ENCODE data around the gene PLVAP. TPM values are rescaled to one million over a fixed set of nuclear protein-coding genes. Genes with fewer than 3 reads are reported as not detected.

The PLVAP gene
- total RNA-seq, 1 donor from 2014 or later = 0.12 TPM

DNA sequence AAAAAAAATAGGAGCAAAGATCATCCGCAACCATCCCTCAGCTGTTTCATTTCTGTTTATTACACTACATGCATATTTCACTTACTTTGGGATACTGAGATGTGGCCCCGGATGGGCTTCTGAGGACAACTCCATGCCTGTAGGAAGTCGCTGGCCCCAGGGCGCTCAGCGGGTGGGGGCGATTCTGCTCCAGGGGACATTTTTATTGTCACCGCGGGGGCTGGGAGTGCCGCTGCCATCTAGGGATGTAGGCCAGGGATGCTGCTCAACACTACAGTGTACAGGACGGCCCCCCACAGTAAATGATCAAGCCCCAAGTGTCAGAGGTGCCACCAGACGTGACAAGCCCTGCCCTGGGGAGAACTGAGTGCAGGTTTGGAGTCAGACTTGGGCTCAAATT lies 34.7 kb upstream of the PLVAP start:
- Mint-ChIP-seq H3K9me3 (ENCODE audit: low read depth) (no peaks in the 10 kb centered on the region), H3K4me1 (ENCODE audit: low read depth) (peaks cover 26% of the 10 kb centered on the region), H3K4me3 (ENCODE audit: low read depth) (no peak overlapping the region), H3K27me3 (no peaks in the 10 kb centered on the region), H3K27ac (peak overlapping the region; percentile 52), H3K36me3 (ENCODE audit: insufficient read depth) (no peaks in the 10 kb centered on the region)
- TF ChIP-seq, protein P1, sequence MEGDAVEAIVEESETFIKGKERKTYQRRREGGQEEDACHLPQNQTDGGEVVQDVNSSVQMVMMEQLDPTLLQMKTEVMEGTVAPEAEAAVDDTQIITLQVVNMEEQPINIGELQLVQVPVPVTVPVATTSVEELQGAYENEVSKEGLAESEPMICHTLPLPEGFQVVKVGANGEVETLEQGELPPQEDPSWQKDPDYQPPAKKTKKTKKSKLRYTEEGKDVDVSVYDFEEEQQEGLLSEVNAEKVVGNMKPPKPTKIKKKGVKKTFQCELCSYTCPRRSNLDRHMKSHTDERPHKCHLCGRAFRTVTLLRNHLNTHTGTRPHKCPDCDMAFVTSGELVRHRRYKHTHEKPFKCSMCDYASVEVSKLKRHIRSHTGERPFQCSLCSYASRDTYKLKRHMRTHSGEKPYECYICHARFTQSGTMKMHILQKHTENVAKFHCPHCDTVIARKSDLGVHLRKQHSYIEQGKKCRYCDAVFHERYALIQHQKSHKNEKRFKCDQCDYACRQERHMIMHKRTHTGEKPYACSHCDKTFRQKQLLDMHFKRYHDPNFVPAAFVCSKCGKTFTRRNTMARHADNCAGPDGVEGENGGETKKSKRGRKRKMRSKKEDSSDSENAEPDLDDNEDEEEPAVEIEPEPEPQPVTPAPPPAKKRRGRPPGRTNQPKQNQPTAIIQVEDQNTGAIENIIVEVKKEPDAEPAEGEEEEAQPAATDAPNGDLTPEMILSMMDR (IDR thresholded peaks at IDR 0.05; ENCODE audit: unreplicated experiment) = no peak
- no peak for DNase-seq (ENCODE audit: low spot score, unreplicated experiment)

DNA sequence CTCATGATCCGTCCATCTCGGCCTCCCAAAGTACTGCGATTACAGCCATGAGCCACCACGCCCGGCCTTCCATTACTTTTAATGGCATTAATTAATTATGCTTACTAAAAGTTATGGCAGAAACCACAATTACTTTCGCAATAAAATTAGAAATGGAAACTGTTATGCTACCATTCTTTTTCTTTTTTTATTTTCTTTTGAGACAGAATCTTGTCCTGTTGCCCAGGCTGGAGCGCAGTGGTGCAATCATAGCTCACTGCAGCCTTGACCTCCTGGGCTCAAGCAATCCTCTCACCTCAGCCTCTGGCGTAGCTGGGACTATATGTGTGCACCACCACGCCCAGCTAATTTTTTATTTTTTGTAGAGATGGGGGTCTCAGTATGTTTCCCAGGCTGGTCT lies 32.8 kb upstream of the PLVAP start:
- H3K4me1 Mint-ChIP-seq (ENCODE audit: low read depth) = peaks cover 21% of the 10 kb centered on the region
- H3K4me3 Mint-ChIP-seq (ENCODE audit: low read depth) = no peak overlapping the region
- no peaks in the 10 kb centered on the region for H3K27me3 Mint-ChIP-seq
- no peak overlapping the region for H3K27ac Mint-ChIP-seq
- H3K36me3 Mint-ChIP-seq (ENCODE audit: insufficient read depth) = no peaks in the 10 kb centered on the region
- H3K9me3 Mint-ChIP-seq (ENCODE audit: low read depth) = no peaks in the 10 kb centered on the region
- TF ChIP-seq, protein P1 (IDR thresholded peaks at IDR 0.05; ENCODE audit: unreplicated experiment) = no peak
- no peak for DNase-seq (ENCODE audit: low spot score, unreplicated experiment)

DNA sequence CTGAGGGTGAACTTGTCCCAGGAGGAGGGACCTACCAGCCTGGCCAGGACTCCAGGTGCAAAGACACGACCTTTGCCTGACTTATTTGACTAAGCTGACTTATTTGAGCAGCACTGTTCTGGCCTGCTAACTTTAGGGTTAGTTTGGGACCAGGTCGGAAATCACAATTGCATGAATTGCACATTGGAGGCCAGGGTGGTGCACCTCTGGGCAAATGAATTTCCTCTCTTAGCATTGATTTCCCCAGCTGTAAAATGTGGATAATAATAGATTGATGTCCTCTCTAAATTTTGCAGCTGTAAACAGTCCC lies 29.7 kb upstream of the PLVAP start:
- H3K27ac Mint-ChIP-seq = peak overlapping the region; percentile 60

DNA sequence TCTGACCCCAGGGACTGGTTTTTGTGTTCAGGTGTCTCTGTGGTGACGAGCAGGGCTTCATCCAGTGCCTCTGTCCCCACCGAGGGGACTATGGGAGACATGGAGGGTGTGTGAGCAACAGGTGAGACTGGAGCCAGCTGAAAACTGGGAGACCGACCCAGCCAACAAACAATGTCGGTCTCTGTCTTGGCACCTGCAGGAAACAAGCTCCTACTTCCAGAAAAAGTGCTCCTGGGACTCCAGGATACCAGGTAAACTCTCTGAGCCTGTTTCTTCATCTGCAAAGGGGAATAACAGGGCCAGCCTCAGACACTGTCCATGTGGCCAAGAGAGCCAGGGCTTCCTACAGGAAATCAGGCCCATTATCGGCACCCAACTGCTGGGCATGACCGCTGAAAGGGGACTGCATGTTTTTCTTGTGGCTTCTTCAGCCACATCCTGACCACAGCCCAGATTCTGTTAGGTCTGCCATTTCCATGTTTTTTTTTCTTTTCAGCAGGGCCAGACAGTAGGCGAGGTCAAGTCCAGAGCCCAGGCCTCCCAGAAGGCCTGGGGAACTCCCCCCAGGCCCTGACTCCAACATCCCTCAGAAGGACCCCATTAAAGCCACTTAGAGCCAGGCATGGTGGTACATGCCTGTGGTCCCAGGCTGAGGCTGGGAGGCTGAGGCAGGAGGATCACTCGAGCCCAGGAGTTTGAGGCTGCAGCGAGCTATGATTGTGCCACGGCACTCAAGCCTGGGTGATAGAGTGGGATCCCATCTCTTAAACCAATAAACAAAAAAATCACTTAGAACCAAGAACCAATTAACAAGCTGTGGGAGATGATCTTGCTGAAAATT lies 29.1 kb upstream of the PLVAP start:
- TF ChIP-seq, protein P1 (IDR thresholded peaks at IDR 0.05; ENCODE audit: unreplicated experiment) = no peak
- Mint-ChIP-seq H3K4me3 (ENCODE audit: low read depth) (no peak overlapping the region), H3K27me3 (peaks cover 3% of the 10 kb centered on the region), H3K36me3 (ENCODE audit: insufficient read depth) (no peaks in the 10 kb centered on the region), H3K9me3 (ENCODE audit: low read depth) (no peaks in the 10 kb centered on the region), H3K27ac (peak overlapping the region; percentile 60), H3K4me1 (ENCODE audit: low read depth) (peaks cover 9% of the 10 kb centered on the region)
- no peak for DNase-seq (ENCODE audit: low spot score, unreplicated experiment)

More for the DNA sequence above, 29.7 kb upstream of the PLVAP start:
- TF ChIP-seq, protein P1 (IDR thresholded peaks at IDR 0.05; ENCODE audit: unreplicated experiment) = no peak
- Mint-ChIP-seq H3K9me3 (ENCODE audit: low read depth) (no peaks in the 10 kb centered on the region), H3K27me3 (no peaks in the 10 kb centered on the region), H3K36me3 (ENCODE audit: insufficient read depth) (no peaks in the 10 kb centered on the region), H3K4me3 (ENCODE audit: low read depth) (no peak overlapping the region), H3K4me1 (ENCODE audit: low read depth) (peaks cover 9% of the 10 kb centered on the region)
- no peak for DNase-seq (ENCODE audit: low spot score, unreplicated experiment)

DNA sequence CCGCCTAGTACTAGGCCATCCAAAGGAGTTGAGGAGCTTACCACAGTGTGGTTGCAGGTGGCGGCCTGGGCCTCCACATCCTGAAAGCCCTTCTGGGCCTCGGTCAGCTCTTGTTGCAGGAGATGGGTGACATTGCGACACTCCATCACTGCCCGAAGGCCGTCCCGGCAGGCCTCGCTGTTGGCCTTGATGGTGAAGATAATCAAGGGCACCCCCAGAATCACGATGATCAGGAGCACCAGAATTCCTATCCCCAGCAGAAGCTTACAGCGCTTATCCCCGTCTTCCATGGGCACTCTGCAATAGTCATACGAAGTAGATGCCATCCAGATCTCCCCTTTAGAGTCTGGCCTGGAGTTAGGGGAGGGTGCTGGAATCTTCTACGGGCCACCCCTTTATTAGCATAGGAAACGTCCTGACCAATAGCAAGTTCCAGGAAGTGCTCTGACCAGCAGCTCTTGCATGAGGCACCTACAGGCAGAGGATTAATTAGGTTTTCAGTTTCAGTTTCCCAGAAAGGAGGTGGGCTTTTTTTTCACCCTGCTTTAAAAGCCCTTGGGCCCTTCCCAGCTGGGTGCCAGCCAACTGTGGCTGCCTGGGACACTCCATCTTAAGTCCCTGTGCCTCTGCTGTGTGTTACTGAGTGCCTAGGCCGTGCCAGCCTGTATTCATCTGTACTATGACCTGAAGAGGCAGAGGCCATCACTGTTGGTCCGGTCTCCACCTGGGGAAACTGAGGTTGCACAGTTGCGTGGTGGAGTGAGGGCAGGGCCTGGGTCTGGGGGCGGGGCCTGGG lies 28.3 kb upstream of the PLVAP start, which contains the start of gene BST2:
BST2 (minus strand) TSS at position 381 of the 796 bp plus-strand sequence; CDS start at position 326, 55 bp downstream.
- TF ChIP-seq, protein P1 (IDR thresholded peaks at IDR 0.05; ENCODE audit: unreplicated experiment) = no peak
- Mint-ChIP-seq H3K27ac (peak within 1 kb of the TSS; percentile 56), H3K27me3 (peaks cover 3% of the 10 kb centered on the region), H3K9me3 (ENCODE audit: low read depth) (no peaks in the 10 kb centered on the region), H3K4me1 (ENCODE audit: low read depth) (peaks cover 9% of the 10 kb centered on the region), H3K36me3 (ENCODE audit: insufficient read depth) (no peaks in the 10 kb centered on the region), H3K4me3 (ENCODE audit: low read depth) (no peak within 1 kb of the TSS)
- no peak for DNase-seq (ENCODE audit: low spot score, unreplicated experiment)
